ENCODE data around the gene DFFA. TPM values are rescaled to one million over a fixed set of nuclear protein-coding genes. Genes with fewer than 3 reads are reported as not detected.

Gene DFFA
- total RNA-seq, 1 donor: 52.2 TPM

DNA sequence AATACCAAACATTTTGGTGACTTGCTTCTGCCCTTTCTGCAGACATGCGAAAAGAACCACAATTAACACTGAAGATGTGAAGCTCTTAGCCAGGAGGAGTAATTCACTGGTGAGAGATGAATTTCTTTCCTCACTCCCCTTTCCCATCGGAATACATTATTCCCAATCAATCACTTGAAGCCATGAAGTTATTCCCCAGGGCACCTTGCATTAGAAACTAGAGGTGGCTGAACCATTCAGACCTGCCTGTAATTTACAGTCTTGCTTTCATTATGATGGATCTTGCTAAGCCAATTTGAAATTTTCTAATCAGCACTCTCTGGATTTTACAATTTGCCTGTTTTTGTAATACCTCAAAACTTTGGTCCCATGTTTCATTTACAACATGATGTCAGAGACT, 32.0 kb downstream of the DFFA start:
- DNase-seq (ENCODE audit: low read depth): no peak

DNA sequence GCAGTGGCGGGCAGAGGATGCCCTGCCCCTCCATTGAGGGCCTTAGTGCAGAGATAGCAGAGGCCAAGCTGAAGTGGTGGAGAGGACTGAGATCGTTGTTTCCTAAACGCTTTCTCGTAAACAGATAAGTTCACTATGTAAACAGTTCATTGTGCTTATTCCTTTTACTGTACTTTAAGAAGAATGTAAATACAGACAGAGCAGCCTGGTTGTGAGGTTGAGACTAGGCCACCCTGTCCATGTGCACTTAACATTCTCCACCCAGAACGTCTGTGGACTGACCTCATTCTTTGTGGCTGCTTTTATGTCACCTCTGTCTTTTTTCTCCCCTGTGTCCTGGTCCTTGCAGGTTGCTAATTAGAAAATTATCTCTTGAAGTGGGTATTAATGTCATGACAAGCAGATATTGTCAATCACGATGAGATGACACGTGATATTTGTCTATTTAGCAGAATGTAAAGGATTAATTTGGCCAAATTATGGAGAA, 33.6 kb downstream of the DFFA start:
- H3K4me3 ChIP-seq (ENCODE audit: low read depth, low read length): no peak overlapping the region
- TF ChIP-seq CTCF (IDR thresholded peaks at IDR 0.05; ENCODE audit: insufficient read depth, low read depth, low read length): no peak
- DNase-seq (ENCODE audit: low read depth): peak; percentile 72

More for the DNA sequence above, 32.0 kb downstream of the DFFA start:
- no peak overlapping the region for H3K4me3 ChIP-seq (ENCODE audit: low read depth, low read length)
- TF ChIP-seq CTCF (IDR thresholded peaks at IDR 0.05; ENCODE audit: insufficient read depth, low read depth, low read length): no peak

GRCh38 chr1:10437052-10437451, 35.3 kb downstream of the DFFA start:
- no peak for TF ChIP-seq CTCF (IDR thresholded peaks at IDR 0.05; ENCODE audit: insufficient read depth, low read depth, low read length)

GRCh38 chr1:10434590-10434989, 37.7 kb downstream of the DFFA start:
- H3K4me3 ChIP-seq (ENCODE audit: low read depth, low read length): no peak overlapping the region
- no peak for TF ChIP-seq CTCF (IDR thresholded peaks at IDR 0.05; ENCODE audit: insufficient read depth, low read depth, low read length)
- DNase-seq (ENCODE audit: low read depth): no peak

More at GRCh38 chr1:10437052-10437451, 35.3 kb downstream of the DFFA start:
- H3K4me3 ChIP-seq (ENCODE audit: low read depth, low read length): no peak overlapping the region
- DNase-seq (ENCODE audit: low read depth): no peak

GRCh38 chr1:10433790-10434189, 38.5 kb downstream of the DFFA start:
- H3K4me3 ChIP-seq (ENCODE audit: low read depth, low read length): no peak overlapping the region
- TF ChIP-seq CTCF (IDR thresholded peaks at IDR 0.05; ENCODE audit: insufficient read depth, low read depth, low read length): no peak
- DNase-seq (ENCODE audit: low read depth): no peak

- H3K4me3 ChIP-seq (ENCODE audit: low read depth, low read length): no peak overlapping the region
- no peak for TF ChIP-seq CTCF (IDR thresholded peaks at IDR 0.05; ENCODE audit: insufficient read depth, low read depth, low read length)
- no peak for DNase-seq (ENCODE audit: low read depth)
Observed at GRCh38 chr1:10432910-10433700, 39.2 kb downstream of the DFFA start.
